Stimulated activated CD4-positive, alpha-beta T cell treated with anti-CD3 and anti-CD28 coated beads, Interleukin-2, amount 100 ng/mL, for 24 hours (primary cell): ENCODE results near the gene FAM43B.

Experiments used
- DNase-seq, 2 donors: peaks; one replicate each; pipeline ENCODE4 v3.0.0-alpha.2; 2020

Gene FAM43B

DNA sequence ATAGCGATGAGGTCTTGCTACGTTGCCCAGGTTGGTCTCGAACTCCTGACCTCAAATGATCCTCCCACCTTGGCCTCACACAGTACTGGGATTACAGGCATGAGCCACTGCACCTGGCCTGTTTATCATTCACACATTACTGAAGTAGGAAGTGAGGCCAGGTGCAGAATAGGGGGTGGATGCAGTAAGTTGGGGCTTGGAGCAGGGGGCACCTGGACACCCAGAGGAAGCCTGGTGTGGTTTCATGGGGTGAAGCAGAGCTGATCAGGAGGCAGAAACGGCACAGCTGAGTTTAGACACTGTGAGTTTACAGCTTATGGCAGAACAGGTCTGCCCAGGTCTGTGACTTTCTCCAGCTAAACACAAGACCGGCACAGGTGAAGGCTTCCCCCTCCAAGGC is 41.4 kb downstream of the FAM43B start:
- DNase-seq, result no peak

DNA sequence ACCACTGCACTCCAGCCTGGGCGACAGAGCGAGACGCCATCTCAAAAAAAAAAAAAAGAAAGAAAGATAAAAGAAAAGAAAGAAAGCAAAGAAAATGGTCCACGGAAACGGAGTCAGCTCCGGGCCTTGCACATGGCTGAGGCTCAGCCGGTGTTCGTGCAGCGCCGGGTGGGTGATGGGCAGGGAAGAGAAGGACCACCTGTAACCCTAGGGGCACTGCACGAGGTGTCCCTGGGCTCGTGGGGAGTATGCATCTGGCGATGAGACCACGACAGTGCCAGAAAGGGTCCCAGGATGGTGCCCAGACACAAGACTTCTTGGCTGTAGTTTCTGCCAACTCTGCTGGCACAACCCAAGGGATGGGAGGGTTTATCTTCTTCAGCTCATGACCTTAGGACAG is 42.4 kb downstream of the FAM43B start:
- no peak for DNase-seq

DNA sequence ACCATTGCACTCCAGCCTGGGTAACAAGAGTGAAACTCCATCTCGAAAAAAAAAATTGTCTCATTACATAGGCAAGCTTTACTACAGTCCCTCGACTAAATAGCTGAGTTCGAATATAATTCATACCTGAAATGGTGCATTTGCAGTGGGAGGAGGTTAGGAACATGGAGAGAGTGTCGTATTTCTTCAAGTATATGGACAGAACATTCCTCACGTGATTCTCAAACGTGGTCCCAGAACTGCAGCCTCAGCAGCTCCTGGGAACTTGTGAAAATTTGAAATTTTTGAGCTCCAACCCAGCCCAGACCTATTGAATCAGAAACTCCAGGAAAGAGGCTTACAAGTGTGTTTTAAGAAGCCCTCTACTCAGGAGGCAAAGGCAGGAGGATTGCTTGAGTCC is 43.7 kb downstream of the FAM43B start:
- no peak for DNase-seq

DNA sequence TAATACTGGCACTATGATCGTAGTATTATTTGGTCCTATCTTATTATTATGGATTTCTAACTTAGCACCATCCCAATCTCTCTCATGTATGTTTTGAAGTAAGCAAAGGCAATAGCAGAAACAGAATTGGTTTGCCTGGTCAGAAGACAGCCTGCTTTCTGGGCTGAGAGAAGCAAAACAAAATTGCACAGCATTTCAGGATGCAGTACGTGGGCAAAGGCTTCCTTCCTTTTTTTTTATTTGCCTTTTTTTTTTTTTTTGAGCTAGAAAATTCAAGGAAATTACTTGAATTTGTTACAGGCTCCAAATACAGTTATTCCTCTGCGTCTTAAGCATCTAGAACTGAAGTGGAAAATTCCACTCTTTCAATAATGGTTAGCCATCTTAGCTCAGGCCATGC is 45.3 kb downstream of the FAM43B start:
- no peak for DNase-seq

DNA sequence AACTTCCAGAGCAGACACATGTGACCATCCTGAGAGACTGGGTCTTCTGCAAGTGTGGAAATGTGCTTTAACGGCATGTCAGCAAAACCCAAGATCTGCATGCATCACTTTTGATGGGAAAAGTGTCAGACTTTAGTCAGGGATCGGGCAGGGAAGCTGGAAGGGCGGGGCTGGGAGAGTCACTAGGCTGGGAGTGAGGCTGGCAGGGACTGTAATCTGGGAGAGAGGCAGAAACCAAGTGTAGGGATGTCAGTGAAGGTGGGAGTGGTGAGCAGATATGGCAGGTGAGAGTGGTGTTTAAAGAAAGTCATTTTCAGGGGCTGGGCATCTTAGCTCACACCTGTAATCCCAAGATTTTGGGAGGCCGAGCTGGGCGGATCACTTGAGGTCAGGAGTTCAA is 47.8 kb downstream of the FAM43B start:
- no peak for DNase-seq

DNA sequence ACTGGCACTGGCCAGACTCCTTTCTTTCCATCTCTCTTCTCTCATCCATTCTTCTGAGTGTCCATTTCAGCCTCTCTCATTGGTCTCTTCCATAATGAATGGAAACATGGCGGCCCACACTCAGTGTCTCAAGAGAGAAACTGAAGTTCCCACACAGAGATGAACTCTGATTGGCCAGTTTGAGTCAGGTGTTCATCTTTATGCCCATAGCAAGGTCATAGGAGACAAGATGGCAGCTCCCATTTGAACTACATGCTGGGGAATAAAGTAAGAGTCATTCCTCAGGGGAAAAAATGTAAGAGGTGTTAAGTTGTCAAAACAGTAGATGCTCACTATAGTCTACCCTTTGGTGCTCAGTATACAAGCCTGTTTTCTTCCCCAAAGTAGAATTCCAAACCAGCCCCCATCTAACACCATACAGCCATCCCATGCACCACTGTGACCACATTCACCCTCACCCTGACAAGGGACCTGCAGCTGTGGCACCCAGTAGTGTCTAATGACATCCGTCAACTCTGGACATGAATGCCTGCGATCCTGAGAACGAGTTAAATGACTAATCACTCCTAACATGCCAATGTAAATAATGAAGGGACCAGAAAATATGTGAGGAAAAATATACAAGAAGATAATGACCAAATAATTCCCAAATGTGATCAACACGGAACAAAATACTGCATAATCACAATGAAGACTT is 48.9 kb downstream of the FAM43B start:
- DNase-seq, result no peak

DNA sequence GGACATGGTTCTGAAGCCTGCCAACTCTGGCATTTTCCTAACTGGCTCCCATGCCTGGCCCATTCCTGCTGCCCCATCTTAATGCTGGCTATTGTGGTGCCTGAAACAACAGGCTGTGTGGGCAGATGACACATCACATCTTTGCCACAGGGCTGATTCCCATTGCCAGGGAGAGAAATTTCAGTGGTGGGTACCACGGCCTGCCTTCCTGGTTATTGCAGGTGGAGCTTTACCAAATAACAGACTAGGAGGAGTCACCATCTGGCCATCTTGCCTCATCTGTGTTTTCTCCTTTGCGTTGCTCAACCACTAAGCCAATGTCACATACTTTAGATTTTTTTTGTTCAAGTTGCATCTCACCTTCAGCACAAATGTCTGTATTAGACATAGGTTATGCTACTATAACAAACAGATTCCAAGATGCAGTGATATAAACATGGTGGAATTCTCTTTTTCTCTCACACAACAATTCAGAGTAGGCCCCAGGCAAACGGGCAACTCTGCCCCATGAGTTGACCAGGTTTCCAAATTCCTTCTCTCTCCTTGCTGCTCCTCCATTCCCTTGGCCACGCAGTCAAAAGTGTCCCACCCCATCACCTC is 50.6 kb downstream of the FAM43B start:
- DNase-seq, result no peak

DNA sequence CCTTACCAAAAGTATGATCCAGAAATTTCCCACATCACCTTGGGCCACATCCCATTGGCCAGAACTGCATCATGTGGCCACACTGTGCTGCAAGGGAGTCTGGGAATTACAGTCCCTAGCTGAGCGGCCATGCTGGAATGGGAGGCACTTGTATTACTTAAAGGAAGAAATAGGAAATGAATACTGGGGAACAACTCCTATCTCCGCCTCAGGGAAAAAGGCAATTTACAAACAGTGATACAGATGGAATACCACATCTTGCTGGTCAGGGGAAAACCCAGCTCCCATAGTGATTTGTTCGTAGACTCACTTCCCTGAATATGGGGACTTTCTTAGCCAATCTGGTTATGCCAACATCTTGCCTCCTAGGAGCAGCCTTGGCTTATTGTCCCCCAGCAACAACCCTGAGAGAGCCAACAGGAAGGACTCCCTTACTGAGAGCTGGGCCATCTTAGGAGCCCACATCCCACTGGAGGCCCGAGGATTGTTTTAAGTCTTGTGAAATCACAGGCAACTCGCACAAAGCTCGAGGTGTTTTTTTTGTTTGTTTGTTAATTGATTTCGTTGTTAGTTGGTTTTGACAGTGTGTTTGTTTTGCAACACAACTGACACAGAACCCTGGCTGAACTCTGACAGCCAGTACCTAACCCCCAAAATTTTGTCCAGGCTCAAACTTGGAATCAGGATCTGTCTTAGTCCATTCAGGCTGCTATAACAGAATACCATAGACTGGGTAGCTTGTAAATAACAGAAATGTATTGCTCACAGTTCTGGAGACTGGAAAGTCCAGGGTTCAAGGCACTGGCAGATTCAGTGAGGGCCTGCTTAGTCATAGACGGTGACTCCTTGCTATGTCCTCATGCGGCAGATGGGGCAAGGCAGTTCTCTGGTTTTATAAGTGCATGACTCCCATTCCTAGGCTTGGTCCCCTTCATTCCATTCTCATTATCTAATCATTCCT is 51.4 kb downstream of the FAM43B start:
- DNase-seq, result no peak
